Measurements from ENCODE around the gene ETS1.

Gene ETS1

DNA sequence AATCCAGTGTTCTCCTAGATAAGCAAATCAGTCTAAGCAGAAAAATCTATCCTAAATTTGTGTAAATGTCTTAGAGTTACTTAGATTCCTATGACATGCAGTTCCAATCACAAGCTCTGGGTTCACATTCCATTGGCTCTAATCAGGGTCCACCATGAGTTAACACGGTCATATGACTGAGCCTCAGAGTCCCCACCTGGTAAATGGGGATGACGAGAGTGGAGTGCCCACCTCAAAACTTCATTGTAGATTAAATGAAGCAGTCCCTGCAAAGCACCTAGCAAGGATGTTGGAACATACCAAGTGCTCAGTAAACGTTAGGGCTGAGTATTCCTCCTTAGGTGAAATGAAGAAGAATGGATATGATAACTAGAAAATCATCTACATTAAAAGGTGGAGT lies 3.1 kb downstream of the ETS1 start:
- no peak for DNase-seq (ENCODE audit: low read depth, low spot score)
- Histone ChIP-seq H3K27ac (peak overlapping the region; percentile 66), H3K9ac (ENCODE audit: insufficient read length) (no peak overlapping the region), H3K4me3 (peak overlapping the region; percentile 42; the same call in 1 of the 2 replicates), H3K36me3 (ENCODE audit: insufficient read depth, low read length) (no peaks in the 10 kb centered on the region), H3K9me3 (ENCODE audit: low read depth, low read length) (no peaks in the 10 kb centered on the region)
- TF ChIP-seq FOXP2 (optimal IDR thresholded peaks at IDR 0.05; ENCODE audit: control extremely low read depth, extremely low read length, insufficient read depth) (no peak), POLR2AphosphoS5 (IDR thresholded peaks at IDR 0.05; ENCODE audit: borderline replicate concordance, low read depth, low read length) (no peak), EZH2 (IDR thresholded peaks at IDR 0.05) (no peak)

DNA sequence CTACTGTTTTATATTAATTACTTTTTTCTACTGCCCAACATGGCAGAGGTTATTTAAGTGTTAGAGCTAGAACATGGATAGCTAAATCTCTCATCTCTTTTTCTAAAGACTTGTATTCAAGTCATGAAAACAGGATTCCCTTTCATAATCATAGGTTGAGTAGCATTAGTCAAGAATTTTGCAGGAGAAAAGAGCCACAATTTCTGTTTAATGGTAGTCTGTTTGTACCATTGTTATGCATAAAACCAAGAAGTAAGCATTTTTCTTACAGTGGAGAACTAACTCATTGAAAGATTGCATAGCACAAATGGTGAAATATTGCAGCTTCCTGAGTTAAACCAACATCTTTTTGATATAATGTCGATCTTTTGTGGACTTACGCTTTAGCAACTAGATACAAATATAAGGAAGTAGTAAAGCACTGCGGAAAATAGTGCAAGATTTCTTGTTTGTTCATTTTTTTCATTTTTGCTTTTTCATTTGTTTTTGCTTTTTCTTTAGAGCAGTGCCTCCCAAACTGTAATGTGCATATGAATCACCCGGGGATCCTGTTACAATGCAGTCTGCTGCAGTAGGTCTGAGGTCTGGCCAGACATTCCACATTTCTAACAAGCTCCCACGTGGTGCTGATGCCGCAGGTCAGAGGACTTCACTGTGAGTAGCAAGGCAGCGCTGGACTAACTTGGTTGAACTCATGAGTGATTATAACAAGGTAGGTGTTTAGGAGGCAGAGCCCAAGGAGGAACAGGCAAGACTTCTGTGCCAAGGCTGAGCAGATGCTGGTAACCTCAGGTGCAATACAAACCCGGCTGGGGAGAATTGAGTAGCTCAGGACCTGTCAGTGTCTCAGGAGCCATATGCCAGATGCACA lies 4.6 kb downstream of the ETS1 start:
- no peak for TF ChIP-seq EZH2 (IDR thresholded peaks at IDR 0.05)
- TF ChIP-seq POLR2AphosphoS5 (IDR thresholded peaks at IDR 0.05; ENCODE audit: borderline replicate concordance, low read depth, low read length): no peak
- no peak for TF ChIP-seq FOXP2 (optimal IDR thresholded peaks at IDR 0.05; ENCODE audit: control extremely low read depth, extremely low read length, insufficient read depth)
- H3K9ac ChIP-seq (ENCODE audit: insufficient read length): no peak overlapping the region
- DNase-seq (ENCODE audit: low read depth, low spot score): no peak
- H3K36me3 ChIP-seq (ENCODE audit: insufficient read depth, low read length): no peaks in the 10 kb centered on the region
- peak overlapping the region; percentile 82 for H3K27ac ChIP-seq
- H3K4me3 ChIP-seq: peak overlapping the region; percentile 50
- no peaks in the 10 kb centered on the region for H3K9me3 ChIP-seq (ENCODE audit: low read depth, low read length)

DNA sequence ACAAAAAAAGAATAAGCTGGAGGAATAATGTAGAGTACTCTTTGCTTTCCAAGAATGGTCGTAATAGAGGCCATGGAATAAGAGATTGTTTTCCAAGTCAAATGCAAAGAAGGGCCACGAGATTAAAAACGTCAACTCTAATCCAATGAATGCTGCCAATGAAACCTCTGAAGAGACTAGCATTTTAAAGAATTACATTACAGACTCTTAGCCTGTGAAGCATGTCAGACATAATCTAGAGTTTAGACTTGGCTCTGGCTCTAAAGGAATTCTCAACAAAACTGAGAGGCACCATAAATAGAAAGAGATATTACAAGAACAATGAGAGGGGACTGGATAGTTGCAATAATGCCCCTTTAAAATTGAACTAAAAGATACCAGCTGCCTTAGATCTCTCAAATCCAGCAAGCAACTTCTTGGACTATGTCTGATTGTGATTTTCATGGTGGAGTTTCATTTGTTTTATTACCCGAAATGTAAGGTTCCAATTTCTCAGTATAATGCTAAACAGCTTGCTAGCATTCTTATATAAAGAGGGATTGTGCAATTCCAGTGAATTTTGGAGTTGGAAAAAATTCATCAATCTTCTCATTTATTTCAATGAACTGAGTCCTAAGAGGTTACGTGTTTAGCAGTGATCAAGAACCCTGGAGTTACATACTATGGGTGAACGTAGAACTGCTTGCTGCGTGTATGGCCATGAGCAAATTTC lies 5.6 kb downstream of the ETS1 start:
- H3K9ac ChIP-seq (ENCODE audit: insufficient read length): no peak overlapping the region
- no peak for DNase-seq (ENCODE audit: low read depth, low spot score)
- H3K4me3 ChIP-seq: peak overlapping the region; percentile 50
- peak overlapping the region; percentile 82 for H3K27ac ChIP-seq
- H3K9me3 ChIP-seq (ENCODE audit: low read depth, low read length): no peaks in the 10 kb centered on the region
- TF ChIP-seq FOXP2 (optimal IDR thresholded peaks at IDR 0.05; ENCODE audit: control extremely low read depth, extremely low read length, insufficient read depth): no peak
- no peak for TF ChIP-seq EZH2 (IDR thresholded peaks at IDR 0.05)
- TF ChIP-seq POLR2AphosphoS5 (IDR thresholded peaks at IDR 0.05; ENCODE audit: borderline replicate concordance, low read depth, low read length): no peak; the same call in 1 of the 2 replicates
- no peaks in the 10 kb centered on the region for H3K36me3 ChIP-seq (ENCODE audit: insufficient read depth, low read length)

DNA sequence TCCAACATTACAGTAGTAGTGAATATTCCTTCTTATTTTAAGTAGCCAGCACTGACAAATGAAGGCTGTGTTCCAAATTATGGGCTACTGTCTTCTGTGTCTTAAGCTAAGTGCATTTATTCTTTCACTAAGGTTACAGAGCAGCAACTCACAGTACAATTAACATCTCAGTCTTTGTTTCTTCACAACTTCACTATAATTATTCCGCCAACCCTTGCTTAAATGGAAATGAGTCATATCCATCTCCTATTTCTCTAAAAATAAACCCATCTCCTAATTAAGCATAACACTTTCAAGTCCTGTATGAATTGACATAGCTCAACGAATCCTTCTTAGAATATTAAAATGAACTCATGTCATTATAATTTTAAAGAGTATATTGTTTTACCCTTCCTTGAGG lies 6.7 kb downstream of the ETS1 start:
- Histone ChIP-seq H3K36me3 (ENCODE audit: insufficient read depth, low read length) (no peaks in the 10 kb centered on the region), H3K9ac (ENCODE audit: insufficient read length) (no peak overlapping the region), H3K27ac (no peak overlapping the region), H3K9me3 (ENCODE audit: low read depth, low read length) (no peaks in the 10 kb centered on the region), H3K4me3 (no peak overlapping the region)
- DNase-seq (ENCODE audit: low read depth, low spot score): no peak
- no peak for TF ChIP-seq FOXP2 (optimal IDR thresholded peaks at IDR 0.05; ENCODE audit: control extremely low read depth, extremely low read length, insufficient read depth)
- TF ChIP-seq EZH2 (IDR thresholded peaks at IDR 0.05): no peak
- no peak for TF ChIP-seq POLR2AphosphoS5 (IDR thresholded peaks at IDR 0.05; ENCODE audit: borderline replicate concordance, low read depth, low read length)

DNA sequence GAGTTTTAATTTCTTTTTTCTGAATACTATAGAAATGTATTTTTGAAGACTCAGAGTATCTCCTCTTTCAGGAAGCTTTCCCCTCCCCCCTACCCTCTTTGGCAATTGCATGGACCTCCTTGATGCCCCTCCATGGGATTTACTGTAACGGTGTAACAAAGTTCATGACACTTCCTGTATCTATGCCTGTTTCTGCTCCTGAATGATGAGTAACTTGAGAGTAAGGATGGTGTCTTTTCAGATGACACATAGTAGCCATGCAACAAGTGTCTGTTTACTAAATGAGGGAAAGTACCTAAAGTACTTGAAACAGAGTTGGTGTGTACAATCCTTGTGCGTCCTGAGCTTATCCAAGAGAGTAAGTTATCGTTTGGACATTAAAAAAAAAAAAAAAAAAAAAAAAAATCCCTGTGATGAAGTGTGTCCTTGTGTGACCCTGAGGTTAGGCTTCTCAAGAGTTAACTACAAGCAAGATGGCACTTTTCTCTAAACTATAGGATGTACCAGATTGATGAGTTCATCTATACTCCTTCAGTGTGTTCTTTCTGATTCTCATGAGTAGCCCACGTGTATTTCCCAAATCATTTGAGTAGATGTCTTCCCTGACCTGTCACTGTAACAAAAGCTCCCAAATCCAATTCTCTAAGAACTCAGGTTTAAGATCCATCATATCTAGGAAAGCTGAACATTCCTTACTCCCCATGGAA lies 7.4 kb downstream of the ETS1 start:
- Histone ChIP-seq H3K9me3 (ENCODE audit: low read depth, low read length) (no peaks in the 10 kb centered on the region), H3K4me3 (no peak overlapping the region), H3K36me3 (ENCODE audit: insufficient read depth, low read length) (no peaks in the 10 kb centered on the region), H3K9ac (ENCODE audit: insufficient read length) (no peak overlapping the region), H3K27ac (no peak overlapping the region)
- no peak for DNase-seq (ENCODE audit: low read depth, low spot score)
- TF ChIP-seq FOXP2 (optimal IDR thresholded peaks at IDR 0.05; ENCODE audit: control extremely low read depth, extremely low read length, insufficient read depth): no peak
- no peak for TF ChIP-seq EZH2 (IDR thresholded peaks at IDR 0.05)
- TF ChIP-seq POLR2AphosphoS5 (IDR thresholded peaks at IDR 0.05; ENCODE audit: borderline replicate concordance, low read depth, low read length): no peak

DNA sequence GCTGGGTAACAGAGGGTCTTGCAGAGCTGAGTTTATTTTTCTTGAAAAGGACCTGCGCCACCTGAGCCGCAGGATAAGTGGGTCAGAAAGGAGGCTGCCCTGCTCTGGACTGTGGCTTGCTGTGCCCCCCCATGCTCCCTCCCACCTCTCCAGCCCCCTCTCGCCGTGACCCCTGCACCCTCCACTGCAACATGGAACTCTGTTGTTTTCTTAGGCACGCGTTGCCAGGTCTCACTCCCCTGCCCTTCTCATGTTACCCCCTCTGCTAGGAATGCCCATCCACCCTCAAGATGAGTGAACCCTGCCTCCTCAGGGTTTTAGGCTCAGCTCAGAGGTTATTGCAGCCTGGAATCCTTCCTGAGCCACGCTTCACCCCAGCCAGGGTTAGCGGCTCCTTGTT lies 10.8 kb downstream of the ETS1 start:
- Histone ChIP-seq H3K4me3 (no peak overlapping the region), H3K36me3 (ENCODE audit: insufficient read depth, low read length) (no peaks in the 10 kb centered on the region), H3K9me3 (ENCODE audit: low read depth, low read length) (no peaks in the 10 kb centered on the region), H3K27ac (no peak overlapping the region), H3K9ac (ENCODE audit: insufficient read length) (no peak overlapping the region)
- TF ChIP-seq FOXP2 (optimal IDR thresholded peaks at IDR 0.05; ENCODE audit: control extremely low read depth, extremely low read length, insufficient read depth): no peak
- DNase-seq (ENCODE audit: low read depth, low spot score): no peak

DNA sequence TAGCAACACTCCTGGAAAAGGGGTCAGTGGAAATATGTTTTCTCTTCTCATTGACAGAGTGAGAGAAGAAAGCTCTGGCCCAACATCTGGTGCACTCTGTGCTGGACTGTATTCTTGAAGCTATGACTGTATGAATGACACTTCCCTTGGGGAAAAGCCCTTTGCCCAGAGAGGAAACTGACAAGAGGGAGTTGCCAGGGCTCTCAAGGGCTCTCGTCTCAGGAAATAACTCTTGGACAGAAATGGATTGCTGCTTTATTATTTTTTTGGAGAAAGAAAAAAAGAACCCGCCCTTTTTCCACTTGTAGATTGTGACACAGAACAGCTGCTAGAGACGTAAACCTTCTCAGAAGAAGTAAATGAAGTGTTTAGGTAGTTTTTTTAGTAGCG lies 11.4 kb downstream of the ETS1 start:
- TF ChIP-seq EZH2 (IDR thresholded peaks at IDR 0.05) (no peak), FOXP2 (optimal IDR thresholded peaks at IDR 0.05; ENCODE audit: control extremely low read depth, extremely low read length, insufficient read depth) (no peak), POLR2AphosphoS5 (IDR thresholded peaks at IDR 0.05; ENCODE audit: borderline replicate concordance, low read depth, low read length) (no peak)

More for the DNA sequence above, 11.4 kb downstream of the ETS1 start:
- Histone ChIP-seq H3K36me3 (ENCODE audit: insufficient read depth, low read length) (no peaks in the 10 kb centered on the region), H3K9ac (ENCODE audit: insufficient read length) (no peak overlapping the region), H3K27ac (no peak overlapping the region), H3K9me3 (ENCODE audit: low read depth, low read length) (no peaks in the 10 kb centered on the region), H3K4me3 (no peak overlapping the region)
- DNase-seq (ENCODE audit: low read depth, low spot score): no peak

All from SK-N-MC (cell line).